IMR-90 (cell line): Measurements from ENCODE around the gene KRT78. TPM values are rescaled to one million over a fixed set of nuclear protein-coding genes. Genes with fewer than 3 reads are reported as not detected.
"Not testable (repeated sequence)": the region's sequence is repeated elsewhere in the genome, so short reads cannot be mapped to it uniquely, and the experiment has no call there.

Source experiments
- ATAC-seq: fragments of 200-7000 bp; cut with Tn5 transposase; 2 replicates; pipeline ENCODE4 v1.9.1; 2020; ENCODE audit warnings: low read depth, mild to moderate bottlenecking, moderate library complexity
- BruUV-seq: library from RNA; stranded (reverse); fragments of 400-500 nt; replicated peaks from 2 replicates; lab custom pipeline; 2021; lab: Mats Ljungman, UMichigan
- CTCF ChIA-PET: fragments of 300-600 bp; formaldehyde crosslinking; extraction: SDS; loops from one replicate; lab custom pipeline; 2021; ENCODE audit warnings: antibody characterized with exemption; lab: Yijun Ruan, JAX
- POLR2A ChIA-PET: fragments of 300-600 bp; sonication (Branson Sonifier 250); formaldehyde crosslinking; loops from one replicate; lab custom pipeline; 2022; ENCODE audit warnings: antibody characterized with exemption; ENCODE audit not compliant: unreplicated experiment; lab: Charles Lee
- DNase-seq: peaks from one replicate; pipeline ENCODE4 v3.0.0; 2013
- H2AFZ ChIP-seq: replicated peaks from 2 replicates; pipeline ENCODE3; 2013; ENCODE audit warnings: low read length, mild to moderate bottlenecking; ENCODE audit not compliant: poor library complexity
- H2AK5ac ChIP-seq: 2 replicates; pipeline ENCODE4 v1.6.1; 2013; ENCODE audit warnings: low read depth, low read length, inconsistent platforms
- H2AK9ac ChIP-seq: replicated peaks from 2 replicates; pipeline ENCODE3; 2013; ENCODE audit warnings: mild to moderate bottlenecking, low read depth, low read length, moderate library complexity; ENCODE audit not compliant: poor library complexity
- H2BK120ac ChIP-seq: 2 replicates; pipeline ENCODE4 v1.6.1; 2013; ENCODE audit warnings: low read depth, low read length, inconsistent platforms
- H2BK15ac ChIP-seq: 3 replicates; pipeline ENCODE4 v1.6.1; 2013; ENCODE audit warnings: low read depth, low read length, inconsistent platforms
- H2BK20ac ChIP-seq: 2 replicates; pipeline ENCODE4 v1.6.1; 2013; ENCODE audit warnings: low read depth, mild to moderate bottlenecking, inconsistent platforms, low read length, moderate library complexity
- H2BK5ac ChIP-seq: 2 replicates; pipeline ENCODE4 v1.6.1; 2013; ENCODE audit warnings: mild to moderate bottlenecking, low read depth, low read length, inconsistent platforms; ENCODE audit not compliant: poor library complexity, severe bottlenecking
- H3K14ac ChIP-seq: replicated peaks from 2 replicates; pipeline ENCODE4 v1.6.1; 2013; ENCODE audit warnings: low read depth, low read length, inconsistent platforms
- H3K18ac ChIP-seq: 2 replicates; pipeline ENCODE4 v1.6.1; 2013; ENCODE audit warnings: low read depth, low read length, control low read depth
- H3K23ac ChIP-seq: 2 replicates; pipeline ENCODE4 v1.6.1; 2013; ENCODE audit warnings: low read depth, low read length, inconsistent platforms
- H3K27ac ChIP-seq: 2 replicates; pipeline ENCODE4 v1.5.1; 2013; ENCODE audit warnings: mild to moderate bottlenecking, control low read depth, low read length; ENCODE audit not compliant: insufficient read depth
- H3K27me3 ChIP-seq: 2 replicates; pipeline ENCODE4 v1.6.1; 2013; ENCODE audit warnings: low read length; ENCODE audit not compliant: control insufficient read depth, insufficient read depth
- H3K36me3 ChIP-seq: 2 replicates; pipeline ENCODE4 v1.6.1; 2013; ENCODE audit warnings: low read length, mixed read lengths; ENCODE audit not compliant: control insufficient read depth, insufficient read depth
- H3K4ac ChIP-seq: 2 replicates; pipeline ENCODE4 v1.6.1; 2013; ENCODE audit warnings: low read depth, low read length, inconsistent platforms
- H3K4me1 ChIP-seq: 2 replicates; pipeline ENCODE4 v1.6.1; 2013; ENCODE audit warnings: low read length, mixed read lengths; ENCODE audit not compliant: control insufficient read depth, insufficient read depth
- H3K4me2 ChIP-seq: 2 replicates; pipeline ENCODE4 v1.6.1; 2013; ENCODE audit warnings: low read depth, mild to moderate bottlenecking, control low read depth, low read length, moderate library complexity
- H3K4me3 ChIP-seq: 2 replicates; pipeline ENCODE4 v1.5.1; 2013; ENCODE audit warnings: low read depth, mild to moderate bottlenecking, control low read depth, low read length, moderate library complexity; ENCODE audit not compliant: insufficient read depth
- H3K56ac ChIP-seq: 2 replicates; pipeline ENCODE4 v1.6.1; 2013; ENCODE audit warnings: low read length, inconsistent platforms; ENCODE audit not compliant: insufficient read depth; ENCODE audit errors: extremely low read depth
- H3K79me1 ChIP-seq, 2 experiments: 2 replicates each; pipeline ENCODE4 v1.6.1; 2013; ENCODE audit warnings: low read length in 2 of 2, inconsistent platforms in 1 of 2, low read depth in 1 of 2
- H3K9ac ChIP-seq: 2 replicates; pipeline ENCODE4 v1.6.1; 2013; ENCODE audit warnings: low read depth, low read length, control low read depth
- H3K9me1 ChIP-seq: 2 replicates; pipeline ENCODE4 v1.6.1; 2013; ENCODE audit warnings: low read length, inconsistent platforms; ENCODE audit not compliant: insufficient read depth
- H3K9me3 ChIP-seq: 2 replicates; pipeline ENCODE4 v1.6.1; 2013; ENCODE audit warnings: low read length; ENCODE audit not compliant: control insufficient read depth, insufficient read depth
- H4K20me1 ChIP-seq: 2 replicates; pipeline ENCODE4 v1.6.1; 2013; ENCODE audit warnings: low read length, inconsistent platforms; ENCODE audit not compliant: insufficient read depth
- H4K5ac ChIP-seq: 2 replicates; pipeline ENCODE4 v1.6.1; 2013; ENCODE audit warnings: mild to moderate bottlenecking, low read depth, low read length, control low read depth
- H4K8ac ChIP-seq, 2 experiments: 2 replicates each; pipeline ENCODE4 v1.6.1; 2013; ENCODE audit warnings: low read depth in 2 of 2, low read length in 2 of 2, control low read depth in 1 of 2, inconsistent platforms in 1 of 2
- H4K91ac ChIP-seq: 2 replicates; pipeline ENCODE4 v1.6.1; 2013; ENCODE audit warnings: low read depth, low read length, inconsistent platforms; ENCODE audit not compliant: insufficient read depth
- WGBS, 2 experiments: methylation state at CpG; one replicate each; pipeline versions ENCODE4 v1.1.5 to v1.1.7; 2013; ENCODE audit warnings: missing lambda C conversion rate in 2 of 2; ENCODE audit not compliant: insufficient read length in 1 of 2; ENCODE audit errors: extremely low coverage in 2 of 2; 5-methylcytosine and 5-hydroxymethylcytosine counted together
- dilution Hi-C: fragments of 300-500 bp; cut with HindIII; formaldehyde crosslinking; loops from one replicate; pipeline ENCODE4 v1.14.3; 2018; ENCODE audit warnings: low sequenced_read_pairs; ENCODE audit not compliant: unreplicated experiment
- in situ Hi-C: fragments of 300-500 bp; cut with MboI; formaldehyde crosslinking; loops from 3 replicates; pipeline ENCODE4 v1.14.3; 2019; ENCODE audit warnings: low sequenced_read_pairs, inconsistent platforms, mixed read lengths
- intact Hi-C: fragments of 100-400 bp; cut with micrococcal nuclease; formaldehyde crosslinking; loops from 2 replicates; pipeline ENCODE4 v1.10.0; 2022
- polyA plus RNA-seq, 3 experiments: library from polyadenylated mRNA; depleted of rRNA; stranded (reverse); fragments of >200 nt; gene quantifications; 2 replicates each; pipeline ENCODE4 v1.2.3, GENCODE V29; 2012; ENCODE audit warnings: low replicate concordance in 1 of 3
- total RNA-seq: library from RNA; depleted of rRNA; stranded (reverse); fragments of >200 nt; gene quantifications from 2 replicates; pipeline ENCODE4 v1.2.3, GENCODE V29; 2012

Gene KRT78
- total and polyA plus RNA-seq, 2 of the 4 experiments (the other 2 are of a cell fraction) = not detected

- H2AFZ ChIP-seq, H4K91ac ChIP-seq, H4K5ac ChIP-seq, H3K18ac ChIP-seq, H3K79me1 ChIP-seq, H3K23ac ChIP-seq, intact Hi-C loops, H2AK9ac ChIP-seq, H2BK5ac ChIP-seq, H3K4ac ChIP-seq, ATAC-seq, H3K4me3 ChIP-seq, H4K20me1 ChIP-seq, H3K14ac ChIP-seq, H2BK20ac ChIP-seq, H3K9me3 ChIP-seq, H3K27ac ChIP-seq, H3K56ac ChIP-seq, dilution Hi-C loops, H3K4me1 ChIP-seq, H4K8ac ChIP-seq, POLR2A ChIA-PET, in situ Hi-C loops, H3K4me2 ChIP-seq, H2AK5ac ChIP-seq, H2BK15ac ChIP-seq, H2BK120ac ChIP-seq, BruUV-seq, H3K9ac ChIP-seq, H3K36me3 ChIP-seq, DNase-seq, H3K9me1 ChIP-seq: not testable (repeated sequence)
- no CpG with 5 or more reads among the region's 2 CpGs for WGBS, 2 experiments
- peaks cover 32% of the 10 kb centered on the region for H3K27me3 ChIP-seq
- CTCF ChIA-PET = interaction anchor here (0.7 kb wide), 1 partner anchor 9 kb away, joined by 3 read pairs; no protein-coding TSS in a partner anchor
Measured at GRCh38 chr12:52856077-52856476, 7.3 kb upstream of the KRT78 start.
